Measurements from ENCODE around the gene KCNG2. TPM values are rescaled to one million over a fixed set of nuclear protein-coding genes. Genes with fewer than 3 reads are reported as not detected.
"Not testable (repeated sequence)": the region's sequence is repeated elsewhere in the genome, so short reads cannot be mapped to it uniquely, and the experiment has no call there.

The KCNG2 gene
- total RNA-seq, 2 experiments from 2014 or later: not detected

DNA sequence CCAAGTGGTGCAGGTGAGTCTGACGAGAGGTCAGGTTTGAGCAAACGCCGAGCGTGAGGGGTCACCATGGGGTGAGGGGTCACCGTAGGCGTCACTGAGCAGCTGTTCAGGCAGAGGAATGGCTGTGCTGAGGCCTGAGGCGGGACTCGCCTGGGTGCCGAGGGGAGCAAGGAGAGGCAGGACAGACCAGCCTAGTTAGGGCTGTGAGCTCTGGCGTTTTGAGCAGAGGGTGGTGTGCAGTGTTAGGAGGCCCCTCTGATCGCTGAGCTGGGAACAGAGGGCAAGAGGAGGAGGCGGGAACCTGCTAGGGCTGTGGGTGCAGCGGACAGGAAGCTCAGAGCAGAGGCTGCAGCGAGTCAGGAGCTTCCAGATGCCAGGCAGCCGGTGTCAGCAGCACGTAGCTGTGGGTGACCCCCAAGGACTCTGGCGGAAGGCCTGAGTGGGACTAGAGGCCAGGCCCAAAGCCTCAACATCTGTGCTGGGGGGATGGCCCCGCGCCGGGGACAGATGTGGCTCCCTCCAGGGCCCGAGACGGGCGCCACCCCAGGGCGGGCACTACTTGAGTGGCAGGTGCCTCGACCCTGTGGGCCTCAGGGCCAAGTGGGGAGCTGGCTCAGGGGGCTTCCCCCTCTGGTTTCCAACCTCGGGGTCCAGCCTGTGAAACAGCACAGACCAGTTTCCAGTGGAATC lies 55.7 kb downstream of the KCNG2 start:
- H3K36me3 Mint-ChIP-seq: no peaks in the 10 kb centered on the region
- H3K9me3 Mint-ChIP-seq: no peaks in the 10 kb centered on the region
- no peak for DNase-seq
- peaks cover 12% of the 10 kb centered on the region for H3K27me3 Mint-ChIP-seq
- ChIA-PET CTCF (no interaction called here), POLR2A (no interaction called here)
- H3K4me1 Mint-ChIP-seq (ENCODE audit: low read depth): no peaks in the 10 kb centered on the region
- intact Hi-C loops (cut with micrococcal nuclease): no loop called here
- no peak overlapping the region for H3K4me3 Mint-ChIP-seq
- no peak overlapping the region for H3K27ac Mint-ChIP-seq

DNA sequence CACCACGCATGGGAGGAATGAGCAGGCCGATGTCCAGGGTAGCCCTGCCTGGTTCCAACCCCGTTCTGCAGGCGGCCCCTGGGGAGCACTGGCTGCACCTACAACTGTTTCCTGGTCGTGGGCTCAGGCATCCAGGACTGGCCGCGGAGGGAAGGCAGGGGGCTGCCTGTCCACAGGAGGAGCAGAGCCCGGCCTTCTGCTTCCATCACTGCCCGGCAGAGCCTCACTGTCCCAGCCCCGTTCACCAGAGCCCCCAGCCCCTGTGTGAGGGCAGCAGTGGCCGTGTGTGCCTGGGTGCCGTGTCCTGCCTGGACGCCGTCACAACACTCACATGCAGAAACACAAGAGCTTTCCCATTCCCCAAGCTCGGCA lies 56.2 kb downstream of the KCNG2 start:
- Mint-ChIP-seq H3K4me3 (no peak overlapping the region), H3K4me1 (ENCODE audit: low read depth) (no peaks in the 10 kb centered on the region), H3K27me3 (peaks cover 16% of the 10 kb centered on the region), H3K9me3 (no peaks in the 10 kb centered on the region), H3K36me3 (no peaks in the 10 kb centered on the region), H3K27ac (no peak overlapping the region)
- intact Hi-C loops (cut with micrococcal nuclease): no loop called here
- CTCF ChIA-PET: no interaction called here
- no peak for DNase-seq
- POLR2A ChIA-PET: no interaction called here

DNA sequence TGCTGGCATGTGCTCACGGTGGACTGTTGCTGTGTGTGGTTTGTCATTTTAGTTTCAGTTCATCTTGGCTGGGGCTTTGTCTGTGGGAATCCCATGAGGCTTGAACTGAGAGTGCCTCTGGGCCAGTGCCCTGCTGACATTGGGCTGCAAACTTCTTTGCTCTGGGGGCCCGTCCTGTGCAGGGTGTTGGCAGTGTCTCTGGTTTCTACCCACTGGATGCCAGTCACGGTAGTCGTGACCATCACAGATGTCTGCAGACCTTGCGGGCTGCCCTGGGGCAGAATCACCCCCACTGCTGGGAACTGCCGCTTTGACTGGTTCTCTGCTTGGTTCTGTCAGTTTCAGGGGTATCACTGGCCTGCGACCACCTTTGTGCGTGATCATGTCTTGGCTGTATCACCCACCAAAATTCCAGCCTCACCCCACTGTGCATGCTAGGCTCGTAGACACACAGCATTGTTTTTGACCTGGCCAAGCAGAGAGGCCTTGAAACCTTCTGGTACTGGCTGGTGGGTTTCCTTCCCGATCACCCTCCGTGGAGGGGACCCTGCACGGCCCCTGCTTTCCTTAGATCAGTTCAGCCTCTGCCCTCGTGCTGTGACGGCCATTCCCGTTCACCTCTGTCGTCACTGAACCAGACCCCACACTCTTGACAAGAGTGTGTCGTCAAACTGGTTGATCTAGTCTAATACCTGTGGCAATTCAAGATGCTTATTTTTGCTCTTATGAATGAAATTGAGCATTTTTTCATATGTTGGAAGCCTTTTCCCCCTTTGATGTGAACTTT lies 57.6 kb downstream of the KCNG2 start:
- Mint-ChIP-seq H3K36me3 (no peaks in the 10 kb centered on the region), H3K4me3 (no peak overlapping the region), H3K4me1 (ENCODE audit: low read depth) (no peaks in the 10 kb centered on the region), H3K9me3 (no peaks in the 10 kb centered on the region), H3K27me3 (peaks cover 16% of the 10 kb centered on the region), H3K27ac (no peak overlapping the region)
- ChIA-PET CTCF (no interaction called here), POLR2A (no interaction called here)
- intact Hi-C loops (cut with micrococcal nuclease): no loop called here
- no peak for DNase-seq

DNA sequence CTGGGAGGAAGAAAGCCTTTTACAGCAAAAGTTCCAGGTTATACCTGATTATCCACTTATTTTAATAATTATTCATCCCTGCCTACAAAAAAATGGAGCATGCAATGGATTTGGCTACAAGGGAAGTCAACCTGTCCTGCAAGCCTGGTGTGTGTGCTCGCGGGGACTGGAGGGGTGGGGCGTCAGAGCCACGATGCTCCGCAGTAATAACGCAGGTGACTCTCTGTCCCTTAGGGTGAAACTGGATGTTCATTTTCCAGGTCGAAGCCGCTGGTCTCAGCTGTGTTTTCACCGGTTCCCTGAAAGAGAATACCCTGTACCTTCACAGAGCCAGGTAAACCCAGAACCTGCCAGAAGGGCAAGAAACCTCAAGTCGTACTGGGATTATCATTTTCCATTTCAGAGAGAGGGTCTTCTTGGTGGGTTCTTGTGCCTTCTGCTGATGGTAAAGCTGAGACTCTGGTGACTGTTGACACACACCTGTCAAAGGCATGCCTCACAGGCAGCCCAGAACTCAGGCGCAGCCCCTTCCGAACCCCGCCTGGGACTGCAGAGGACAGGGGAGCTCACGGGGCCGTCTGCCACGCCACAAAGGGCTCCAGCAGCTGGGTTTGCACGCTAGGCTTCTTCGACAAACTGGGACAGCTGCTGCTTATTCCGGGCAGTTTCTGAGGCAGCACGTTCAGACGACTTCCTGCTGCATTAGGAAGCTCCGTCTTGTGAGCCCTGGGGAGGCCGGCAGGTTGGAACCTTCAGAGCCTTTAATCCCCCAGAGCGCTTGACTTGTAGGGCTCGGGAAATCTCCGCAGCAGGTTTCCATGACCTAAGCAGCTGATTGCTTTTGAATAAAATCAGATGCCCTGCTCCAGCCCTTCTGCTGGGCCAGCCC lies 58.6 kb downstream of the KCNG2 start:
- CTCF ChIA-PET: interaction anchor here (0.6 kb wide), 1 partner anchor 51 kb away, joined by 3 read pairs; no protein-coding TSS in a partner anchor
- Mint-ChIP-seq H3K27me3 (peaks cover 16% of the 10 kb centered on the region), H3K4me3 (no peak overlapping the region), H3K4me1 (ENCODE audit: low read depth) (no peaks in the 10 kb centered on the region), H3K27ac (no peak overlapping the region), H3K36me3 (no peaks in the 10 kb centered on the region), H3K9me3 (peaks cover under 1% of the 10 kb centered on the region)
- intact Hi-C loops (cut with micrococcal nuclease): no loop called here
- peak; percentile 17 for DNase-seq
- POLR2A ChIA-PET: no interaction called here

DNA sequence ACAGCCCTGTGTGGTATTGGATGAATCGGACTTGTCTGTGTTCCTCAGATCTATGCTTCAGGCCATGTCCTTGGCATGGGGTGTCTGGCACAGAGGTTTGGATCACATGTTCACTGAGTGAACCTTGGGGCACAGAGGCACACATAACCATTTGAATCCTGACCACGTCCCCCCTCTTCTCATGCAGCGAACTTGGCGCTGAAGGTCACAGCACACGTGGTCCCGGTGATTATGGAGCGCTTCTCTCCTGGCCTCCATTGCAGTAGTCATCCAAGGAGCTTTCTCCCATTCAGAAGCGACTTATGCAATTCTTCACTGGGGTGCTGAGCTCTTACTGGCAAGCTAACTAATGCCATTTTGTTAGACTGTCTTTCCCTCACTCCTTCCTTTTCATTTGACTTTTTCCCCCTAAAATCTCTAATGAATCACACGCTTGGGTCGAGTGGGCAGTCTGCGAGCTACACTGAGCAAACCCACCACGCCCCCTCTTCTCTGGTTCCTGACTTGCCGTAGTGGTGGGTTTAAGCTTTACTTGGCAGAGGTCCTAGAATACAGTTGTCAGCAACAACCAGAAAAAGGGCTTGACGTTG lies 59.4 kb downstream of the KCNG2 start:
- ChIA-PET POLR2A (no interaction called here), CTCF (no interaction called here)
- intact Hi-C loops (cut with micrococcal nuclease): no loop called here
- Mint-ChIP-seq H3K4me1 (ENCODE audit: low read depth) (no peaks in the 10 kb centered on the region), H3K9me3 (peaks cover 8% of the 10 kb centered on the region), H3K27ac (no peak overlapping the region), H3K36me3 (no peaks in the 10 kb centered on the region), H3K27me3 (peaks cover 18% of the 10 kb centered on the region), H3K4me3 (no peak overlapping the region)
- no peak for DNase-seq

DNA sequence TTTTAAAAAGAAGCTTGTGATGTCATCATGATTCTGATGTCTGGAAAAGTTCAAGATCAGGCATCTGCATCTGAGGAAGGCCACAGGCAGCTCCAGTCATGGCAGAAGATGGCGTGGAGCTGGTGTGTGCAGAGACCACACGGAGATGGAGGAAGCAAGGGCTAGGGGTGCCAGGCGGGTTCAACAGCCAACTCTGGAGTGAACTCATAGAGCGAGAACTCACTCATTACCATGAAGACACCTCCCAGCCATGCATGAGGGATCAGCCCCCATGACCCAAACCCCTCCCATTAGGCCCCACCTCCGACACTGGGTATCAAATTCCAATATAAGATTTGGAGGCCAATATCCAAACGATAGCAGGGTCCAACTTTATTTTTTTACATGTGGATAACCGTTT lies 61.6 kb downstream of the KCNG2 start:
- intact Hi-C loops (cut with micrococcal nuclease): no loop called here
- no peak for DNase-seq
- Mint-ChIP-seq H3K36me3 (no peaks in the 10 kb centered on the region), H3K4me3 (no peak overlapping the region), H3K4me1 (ENCODE audit: low read depth) (no peaks in the 10 kb centered on the region), H3K9me3 (peaks cover 12% of the 10 kb centered on the region), H3K27ac (no peak overlapping the region), H3K27me3 (peaks cover 18% of the 10 kb centered on the region)
- ChIA-PET POLR2A (no interaction called here), CTCF (no interaction called here)

DNA sequence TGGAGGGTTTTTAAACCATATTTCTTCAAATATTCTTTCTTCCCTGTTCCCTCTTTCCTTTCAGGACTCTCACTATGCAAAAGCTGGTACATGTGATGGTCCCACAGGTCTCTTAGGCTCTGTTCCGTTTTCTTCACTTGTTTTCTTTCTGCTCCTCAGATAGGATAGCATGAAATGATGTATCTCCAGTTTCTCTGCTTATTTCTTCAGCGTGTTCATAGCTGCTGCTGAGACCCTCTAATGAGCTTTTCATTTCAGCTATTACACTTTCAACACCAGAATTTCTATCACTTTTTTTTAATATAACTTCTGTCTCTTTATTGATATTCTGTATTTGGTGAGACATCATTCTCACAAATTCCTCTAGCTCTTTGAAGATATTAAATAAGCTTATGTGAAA lies 63.9 kb downstream of the KCNG2 start:
- Mint-ChIP-seq H3K27me3 (peaks cover 13% of the 10 kb centered on the region), H3K27ac (no peak overlapping the region), H3K9me3 (peaks cover 12% of the 10 kb centered on the region), H3K4me3 (no peak overlapping the region), H3K36me3 (no peaks in the 10 kb centered on the region), H3K4me1 (ENCODE audit: low read depth) (no peaks in the 10 kb centered on the region)
- DNase-seq: no peak
- POLR2A ChIA-PET: interaction anchor here (0.6 kb wide), 1 partner anchor 297 kb away, joined by 3 read pairs; no protein-coding TSS in a partner anchor
- CTCF ChIA-PET: no interaction called here
- intact Hi-C loops (cut with micrococcal nuclease): no loop called here

DNA sequence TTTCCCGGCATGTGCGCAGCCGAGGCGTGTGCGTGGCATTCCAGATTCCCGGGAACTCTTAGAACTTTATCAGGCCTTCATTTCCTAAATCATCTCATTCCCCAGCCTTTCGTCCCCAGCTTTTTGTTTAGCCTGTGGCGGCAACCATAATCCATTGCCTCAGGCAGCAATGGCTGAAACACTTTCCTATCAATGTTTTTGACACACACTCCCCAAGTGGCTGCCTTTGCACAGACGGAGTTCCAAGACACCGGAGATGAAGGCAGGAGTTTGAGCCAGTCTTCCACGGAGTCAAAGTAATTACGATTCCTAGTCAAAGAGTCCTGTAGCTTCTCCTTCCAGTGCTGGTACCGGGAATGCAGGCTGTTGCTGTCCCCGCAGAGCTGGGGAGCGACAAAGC lies 64.8 kb downstream of the KCNG2 start:
- intact Hi-C loops (cut with micrococcal nuclease): no loop called here
- no peak overlapping the region for H3K27ac Mint-ChIP-seq
- ChIA-PET POLR2A (no interaction called here), CTCF (no interaction called here)
- peaks cover 9% of the 10 kb centered on the region for H3K27me3 Mint-ChIP-seq
- peaks cover 12% of the 10 kb centered on the region for H3K9me3 Mint-ChIP-seq
- no peak overlapping the region for H3K4me3 Mint-ChIP-seq
- no peaks in the 10 kb centered on the region for H3K36me3 Mint-ChIP-seq
- H3K4me1 Mint-ChIP-seq (ENCODE audit: low read depth): no peaks in the 10 kb centered on the region
- DNase-seq: no peak

DNA sequence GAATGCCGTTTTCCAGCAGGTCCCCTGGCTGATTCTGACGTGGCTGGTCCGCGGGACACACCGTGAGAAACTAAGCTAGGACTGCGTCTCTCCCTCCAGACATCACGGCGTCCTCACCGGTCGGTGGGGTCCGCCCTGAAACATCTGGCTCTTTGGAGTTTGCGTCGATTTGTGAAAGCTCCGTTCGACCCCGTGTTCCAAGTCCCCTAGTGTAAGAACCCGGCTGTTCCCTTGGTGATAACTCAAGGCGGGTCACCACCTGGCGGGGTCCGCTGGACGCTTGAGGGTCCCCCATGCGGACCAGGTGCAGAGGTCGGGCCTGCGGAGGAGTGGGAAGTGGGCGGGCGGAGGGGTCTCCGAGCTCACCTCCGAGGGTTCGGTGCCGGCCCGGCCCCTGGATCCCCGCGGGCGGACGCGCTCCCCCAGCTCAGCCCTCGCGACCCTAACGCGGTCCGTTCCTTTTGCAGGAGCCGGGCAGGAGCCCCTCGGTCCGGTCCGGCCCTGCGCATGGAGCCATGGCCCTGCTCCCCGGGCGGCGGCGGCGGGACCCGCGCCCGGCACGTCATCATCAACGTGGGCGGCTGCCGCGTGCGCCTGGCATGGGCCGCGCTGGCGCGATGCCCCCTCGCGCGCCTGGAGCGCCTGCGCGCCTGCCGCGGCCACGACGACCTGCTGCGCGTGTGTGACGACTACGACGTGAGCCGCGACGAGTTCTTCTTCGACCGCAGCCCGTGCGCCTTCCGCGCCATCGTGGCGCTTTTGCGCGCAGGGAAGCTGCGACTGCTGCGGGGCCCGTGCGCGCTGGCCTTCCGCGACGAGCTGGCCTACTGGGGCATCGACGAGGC lies 65.6 kb downstream of the KCNG2 start:
- no peak overlapping the region for H3K4me3 Mint-ChIP-seq
- no peaks in the 10 kb centered on the region for H3K4me1 Mint-ChIP-seq (ENCODE audit: low read depth)
- ChIA-PET POLR2A (no interaction called here), CTCF (interaction anchor here (1.0 kb wide), 1 partner anchor 291 kb away, joined by 3 read pairs; no protein-coding TSS in a partner anchor)
- peaks cover 12% of the 10 kb centered on the region for H3K9me3 Mint-ChIP-seq
- H3K27me3 Mint-ChIP-seq: peaks cover 7% of the 10 kb centered on the region
- peak; percentile 3 for DNase-seq
- no peak overlapping the region for H3K27ac Mint-ChIP-seq
- intact Hi-C loops (cut with micrococcal nuclease): no loop called here
- no peaks in the 10 kb centered on the region for H3K36me3 Mint-ChIP-seq

DNA sequence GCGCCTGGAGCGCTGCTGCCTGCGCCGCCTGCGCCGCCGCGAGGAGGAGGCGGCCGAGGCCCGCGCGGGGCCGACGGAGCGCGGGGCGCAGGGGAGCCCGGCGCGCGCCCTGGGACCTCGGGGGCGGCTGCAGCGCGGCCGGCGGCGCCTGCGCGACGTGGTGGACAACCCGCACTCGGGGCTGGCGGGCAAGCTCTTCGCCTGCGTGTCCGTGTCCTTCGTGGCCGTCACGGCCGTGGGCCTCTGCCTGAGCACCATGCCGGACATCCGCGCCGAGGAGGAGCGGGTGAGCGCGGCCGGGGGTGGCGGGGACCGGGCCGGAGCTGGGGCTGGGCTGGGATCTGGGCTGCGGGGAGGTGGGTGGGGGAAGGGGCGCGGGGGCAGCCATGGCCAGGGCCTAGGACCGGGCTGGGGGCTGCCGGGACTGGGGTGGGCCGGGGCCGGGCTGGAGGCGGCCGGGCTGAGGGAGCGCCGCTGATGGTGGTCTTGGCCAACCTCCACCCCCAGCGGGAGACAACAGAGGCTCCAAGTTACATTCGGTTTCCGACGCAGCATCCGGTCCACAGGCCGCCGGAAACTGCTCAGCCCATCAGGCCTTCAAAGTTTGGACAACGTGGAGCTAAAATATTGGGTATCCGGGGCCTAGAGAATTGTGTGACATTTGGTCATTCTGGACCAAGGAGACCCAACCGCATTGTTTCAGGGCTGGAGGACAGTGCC lies 66.4 kb downstream of the KCNG2 start:
- CTCF ChIA-PET: interaction anchor here (1.0 kb wide), 1 partner anchor 290 kb away, joined by 3 read pairs; no protein-coding TSS in a partner anchor

DNA sequence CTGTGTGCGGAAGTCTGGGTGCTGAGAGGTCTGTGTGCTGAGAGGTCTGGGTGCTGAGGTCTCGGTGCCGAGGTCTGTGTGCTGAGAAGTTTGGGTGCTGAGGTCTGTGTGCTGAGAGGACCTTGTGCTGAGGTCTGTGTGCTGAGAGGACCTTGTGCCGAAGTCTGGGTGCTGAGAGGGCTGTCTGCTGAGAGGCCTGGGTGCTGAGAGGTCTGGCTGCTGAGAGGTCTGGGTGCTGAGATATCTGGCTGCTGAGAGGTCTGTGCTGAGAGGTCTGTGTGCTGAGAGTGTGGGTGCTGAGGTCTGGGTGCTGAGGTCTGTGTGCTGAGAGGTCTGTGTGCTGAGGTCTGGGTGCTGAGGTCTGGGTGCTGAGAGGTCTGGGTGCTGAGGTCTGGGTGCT lies 67.2 kb downstream of the KCNG2 start:
- H3K4me1 Mint-ChIP-seq (ENCODE audit: low read depth); H3K4me3 Mint-ChIP-seq; POLR2A ChIA-PET; H3K27me3 Mint-ChIP-seq; CTCF ChIA-PET; H3K36me3 Mint-ChIP-seq; intact Hi-C loops (cut with micrococcal nuclease); H3K27ac Mint-ChIP-seq; DNase-seq: not testable (repeated sequence)
- H3K9me3 Mint-ChIP-seq: peaks cover 12% of the 10 kb centered on the region

More for the DNA sequence above, 66.4 kb downstream of the KCNG2 start:
- intact Hi-C loops (cut with micrococcal nuclease): no loop called here
- Mint-ChIP-seq H3K4me3 (no peak overlapping the region), H3K36me3 (no peaks in the 10 kb centered on the region), H3K27me3 (peaks cover 2% of the 10 kb centered on the region), H3K9me3 (peaks cover 12% of the 10 kb centered on the region), H3K27ac (no peak overlapping the region), H3K4me1 (ENCODE audit: low read depth) (no peaks in the 10 kb centered on the region)
- DNase-seq: peak; percentile 3
- POLR2A ChIA-PET: no interaction called here

Data from activated CD4-positive, alpha-beta memory T cell treated with anti-CD3 and anti-CD28 coated beads for 36 hours (primary cell).